ENCODE results near the gene GLIPR1.
"Not testable (repeated sequence)": the region's sequence is repeated elsewhere in the genome, so short reads cannot be mapped to it uniquely, and the experiment has no call there.

Gene GLIPR1

GRCh38 chr12:75522124-75522523, 41.6 kb downstream of the GLIPR1 start:
- not testable (repeated sequence) for DNase-seq (ENCODE audit: low read depth)

GRCh38 chr12:75525263-75525662, 44.7 kb downstream of the GLIPR1 start:
- DNase-seq (ENCODE audit: low read depth) = no peak

DNA sequence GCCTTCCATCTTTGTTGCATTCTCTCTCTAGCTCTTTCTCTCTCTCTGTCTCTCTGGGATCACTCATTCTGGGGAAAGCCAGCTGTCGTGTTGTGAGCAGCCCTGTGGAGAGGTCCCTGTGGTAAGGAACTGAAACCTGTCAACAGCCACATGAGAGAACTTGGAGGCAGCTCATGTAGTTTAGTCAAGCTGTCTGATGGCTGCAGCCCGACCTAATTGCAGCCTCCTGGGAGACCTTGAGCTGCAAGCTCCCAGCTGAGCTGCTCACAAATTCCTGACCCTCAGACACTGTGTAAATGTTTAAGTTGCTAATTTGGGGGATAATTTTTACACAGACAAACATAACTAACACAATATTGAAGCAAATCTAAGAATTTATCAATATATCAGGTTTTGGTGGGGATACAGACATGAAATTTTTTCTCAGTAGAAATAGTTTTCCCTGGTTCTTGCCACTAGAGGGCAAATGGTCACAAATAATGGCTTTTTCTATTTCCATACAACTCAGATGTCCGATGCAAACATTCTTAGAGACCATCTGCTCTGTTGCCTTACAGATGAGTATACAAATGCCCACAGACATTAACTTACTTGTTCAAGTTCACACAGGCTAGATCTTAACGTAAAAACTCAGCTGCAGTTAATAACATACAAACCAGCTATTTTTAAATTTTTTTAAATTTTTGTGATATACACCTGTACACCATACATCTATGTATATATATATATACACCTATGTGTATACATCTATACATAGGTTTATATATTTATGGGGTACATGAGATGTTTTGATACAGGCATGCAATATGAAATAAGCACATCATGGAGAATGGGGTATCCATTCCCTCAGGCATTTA, 46.3 kb downstream of the GLIPR1 start:
- no peak for DNase-seq (ENCODE audit: low read depth)

DNA sequence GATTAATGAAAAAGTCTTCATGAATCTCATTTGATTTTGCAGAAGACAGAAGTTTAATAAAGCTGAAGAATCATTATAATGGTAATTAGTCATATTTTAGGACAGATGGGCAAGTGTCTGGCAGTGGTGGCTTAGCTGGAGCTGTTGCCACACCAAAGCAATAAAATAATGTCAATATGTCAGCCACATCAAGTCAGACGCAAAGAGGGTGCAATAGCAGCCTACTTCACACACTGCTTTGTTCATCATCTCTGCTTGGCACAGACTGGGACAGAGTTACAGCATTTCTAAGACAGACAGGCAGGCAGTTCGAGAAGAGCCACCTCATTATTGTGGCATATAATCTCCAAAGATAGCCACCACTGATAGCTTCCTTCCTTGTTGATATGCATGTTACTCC, 47.7 kb downstream of the GLIPR1 start:
- no peak for DNase-seq (ENCODE audit: low read depth)

- no peak for DNase-seq (ENCODE audit: low read depth)
These were observed 48.1 kb downstream of the GLIPR1 start for GRCh38 chr12:75528692-75529091.

- no peak for DNase-seq (ENCODE audit: low read depth)
These were observed 48.8 kb downstream of the GLIPR1 start for GRCh38 chr12:75529316-75529715.

- no peak for DNase-seq (ENCODE audit: low read depth)
These were observed 49.3 kb downstream of the GLIPR1 start for GRCh38 chr12:75529826-75530225.

- DNase-seq (ENCODE audit: low read depth) = no peak
These were observed 52.7 kb downstream of the GLIPR1 start for GRCh38 chr12:75533239-75533638.

GRCh38 chr12:75539889-75540288, 59.3 kb downstream of the GLIPR1 start:
- no peak for DNase-seq (ENCODE audit: low read depth)

DNA sequence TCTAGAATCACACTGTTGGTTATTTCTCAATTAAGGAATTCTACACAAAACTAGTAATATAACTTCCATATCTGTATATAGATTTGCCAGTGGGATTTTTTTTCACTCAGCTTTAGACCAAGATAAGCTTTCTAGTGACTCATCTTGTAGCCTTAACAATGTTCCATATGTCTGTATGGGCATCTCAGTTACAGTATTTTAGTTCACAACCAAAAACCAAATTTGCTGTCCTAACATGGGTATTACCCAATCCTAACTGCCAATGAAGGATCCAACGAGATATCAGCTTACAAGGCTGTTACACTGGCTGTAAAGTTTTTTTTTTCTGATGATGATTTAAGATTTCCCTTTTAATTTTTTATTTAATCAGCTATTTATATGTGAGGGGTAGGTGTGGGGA, 62.4 kb downstream of the GLIPR1 start:
- DNase-seq (ENCODE audit: low read depth) = no peak

- DNase-seq (ENCODE audit: low read depth) = no peak
These were observed 63.0 kb downstream of the GLIPR1 start for GRCh38 chr12:75543529-75543928.

DNA sequence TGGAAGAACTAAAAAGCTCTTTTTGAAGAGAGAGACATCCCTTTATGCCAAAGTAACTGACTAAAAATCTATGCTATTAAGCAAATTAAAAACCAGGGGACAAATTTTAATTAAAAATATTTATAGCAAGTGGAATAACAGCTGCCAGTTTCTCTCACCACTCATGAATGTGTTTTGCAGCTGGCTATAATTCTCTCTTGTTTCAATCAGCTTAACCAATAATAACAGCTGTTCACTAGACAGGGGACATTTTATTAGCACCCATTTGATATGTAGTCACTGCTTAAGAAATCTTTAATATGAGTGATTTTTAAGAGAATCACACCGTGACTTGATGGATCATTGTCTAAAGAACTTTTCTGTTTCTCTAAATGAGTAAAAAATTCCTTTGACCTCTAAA, 65.1 kb downstream of the GLIPR1 start:
- DNase-seq (ENCODE audit: low read depth) = no peak

- no peak for DNase-seq (ENCODE audit: low read depth)
These were observed 68.3 kb downstream of the GLIPR1 start for GRCh38 chr12:75548879-75549278.

- no peak for DNase-seq (ENCODE audit: low read depth)
These were observed 69.4 kb downstream of the GLIPR1 start for GRCh38 chr12:75549989-75550388.

- no peak for DNase-seq (ENCODE audit: low read depth)
These were observed 70.1 kb downstream of the GLIPR1 start for GRCh38 chr12:75550401-75551240.

- no peak for DNase-seq (ENCODE audit: low read depth)
These were observed 70.9 kb downstream of the GLIPR1 start for GRCh38 chr12:75551477-75551876.

DNA sequence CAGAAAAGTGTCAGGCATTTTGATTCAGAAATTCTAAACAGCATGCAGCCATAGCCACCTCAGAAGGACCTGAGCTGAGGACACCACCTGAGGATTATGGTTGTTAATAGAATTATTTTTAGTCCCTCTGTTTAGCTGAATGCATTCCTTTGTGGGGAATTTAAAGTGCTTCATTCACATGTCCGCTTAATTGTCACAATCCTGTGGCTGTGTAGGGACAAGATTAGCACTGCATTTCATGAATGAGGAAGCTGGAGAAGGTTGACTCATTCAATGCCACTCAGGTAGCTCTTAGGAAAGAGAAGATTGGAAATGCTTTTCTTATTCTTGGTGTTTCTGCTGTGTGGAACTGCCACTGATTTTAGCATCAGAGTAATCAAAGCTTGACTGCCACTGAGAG, 72.8 kb downstream of the GLIPR1 start:
- no peak for DNase-seq (ENCODE audit: low read depth)
